ENCODE data around the gene GCK.
"Not testable (repeated sequence)": the region's sequence is repeated elsewhere in the genome, so short reads cannot be mapped to it uniquely, and the experiment has no call there.

GCK gene

DNA sequence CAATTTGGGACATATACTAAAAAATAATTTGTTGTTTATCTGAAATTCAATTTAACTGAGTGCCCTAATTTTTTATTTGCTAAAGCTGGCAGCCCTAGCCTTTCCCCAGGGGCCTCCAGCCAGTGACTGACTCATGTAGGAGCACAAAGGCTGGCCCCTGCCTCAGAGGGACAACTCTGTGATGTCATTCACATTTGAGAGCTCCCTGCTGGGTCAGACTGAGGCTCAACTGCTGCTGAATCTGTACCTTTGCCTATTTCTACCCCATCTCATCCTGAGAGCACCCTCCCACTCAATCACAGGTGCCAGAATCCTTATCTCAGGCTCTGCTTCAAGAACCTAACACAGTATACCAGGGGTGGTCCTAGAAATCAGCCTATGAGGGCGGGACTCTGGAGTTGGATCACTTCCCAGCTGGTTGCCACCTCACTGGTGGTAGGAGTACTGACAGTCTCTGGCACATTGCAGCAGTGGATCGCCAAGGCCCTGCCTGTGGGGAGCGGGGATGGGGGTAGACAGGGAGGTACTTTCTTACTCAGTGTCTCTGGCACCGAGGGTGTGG is 11.6 kb downstream of the GCK start:
- no peak for DNase-seq (ENCODE audit: low spot score)

DNA sequence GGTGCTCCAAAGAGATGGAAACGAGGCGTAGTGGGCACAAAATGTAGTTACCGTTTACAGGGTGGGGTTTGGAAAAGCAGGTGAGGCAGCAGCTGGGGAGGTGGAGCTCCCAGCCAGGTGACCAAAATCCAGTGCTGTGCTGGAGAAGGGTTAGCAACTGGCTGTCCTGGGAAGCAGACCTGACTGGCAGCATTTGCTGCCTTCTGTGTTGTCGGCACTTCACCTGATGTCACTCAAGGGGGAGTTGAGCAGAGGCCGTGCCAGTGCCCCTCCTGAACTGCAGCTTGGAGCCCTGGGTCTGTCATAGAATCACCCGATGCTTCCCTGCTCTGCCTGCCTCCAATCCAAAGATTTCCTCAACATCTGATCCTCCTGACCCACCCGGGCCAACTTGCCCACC is 12.8 kb downstream of the GCK start:
- no peak for DNase-seq (ENCODE audit: low spot score)

DNA sequence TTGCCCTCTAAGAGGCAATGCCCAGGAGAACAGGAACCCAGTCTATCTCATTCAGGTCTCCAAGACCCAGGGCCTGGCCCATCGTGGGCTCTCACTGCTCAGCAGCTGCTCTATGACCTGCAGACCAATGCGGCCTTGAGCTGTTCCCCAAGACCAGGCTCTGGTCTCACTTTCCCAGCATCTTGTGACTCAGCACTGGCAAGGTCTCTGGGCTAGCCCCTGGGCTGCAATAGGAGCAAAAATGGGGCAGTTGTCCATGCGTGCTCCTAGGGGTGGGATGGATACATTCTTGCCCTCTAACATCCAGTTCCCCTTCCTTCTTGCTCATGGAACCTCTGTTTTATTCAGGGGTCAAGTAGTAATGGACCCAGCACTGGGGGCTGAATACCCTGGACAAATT is 13.5 kb downstream of the GCK start:
- DNase-seq (ENCODE audit: low spot score), result no peak

DNA sequence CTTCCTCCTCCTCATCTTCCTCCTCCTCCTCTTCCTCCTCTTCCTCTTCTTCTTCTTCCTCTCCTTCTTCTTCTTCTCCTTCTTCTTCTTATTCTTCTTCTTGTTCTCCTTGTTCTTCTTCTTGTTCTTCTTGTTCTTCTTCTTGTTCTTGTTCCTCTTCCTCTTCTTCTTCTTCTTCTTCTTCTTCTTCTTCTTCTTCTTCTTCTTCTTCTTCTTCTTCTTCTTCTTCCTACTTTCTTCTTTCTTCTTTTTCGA is 14.6 kb downstream of the GCK start:
- DNase-seq (ENCODE audit: low spot score), result not testable (repeated sequence)

DNA sequence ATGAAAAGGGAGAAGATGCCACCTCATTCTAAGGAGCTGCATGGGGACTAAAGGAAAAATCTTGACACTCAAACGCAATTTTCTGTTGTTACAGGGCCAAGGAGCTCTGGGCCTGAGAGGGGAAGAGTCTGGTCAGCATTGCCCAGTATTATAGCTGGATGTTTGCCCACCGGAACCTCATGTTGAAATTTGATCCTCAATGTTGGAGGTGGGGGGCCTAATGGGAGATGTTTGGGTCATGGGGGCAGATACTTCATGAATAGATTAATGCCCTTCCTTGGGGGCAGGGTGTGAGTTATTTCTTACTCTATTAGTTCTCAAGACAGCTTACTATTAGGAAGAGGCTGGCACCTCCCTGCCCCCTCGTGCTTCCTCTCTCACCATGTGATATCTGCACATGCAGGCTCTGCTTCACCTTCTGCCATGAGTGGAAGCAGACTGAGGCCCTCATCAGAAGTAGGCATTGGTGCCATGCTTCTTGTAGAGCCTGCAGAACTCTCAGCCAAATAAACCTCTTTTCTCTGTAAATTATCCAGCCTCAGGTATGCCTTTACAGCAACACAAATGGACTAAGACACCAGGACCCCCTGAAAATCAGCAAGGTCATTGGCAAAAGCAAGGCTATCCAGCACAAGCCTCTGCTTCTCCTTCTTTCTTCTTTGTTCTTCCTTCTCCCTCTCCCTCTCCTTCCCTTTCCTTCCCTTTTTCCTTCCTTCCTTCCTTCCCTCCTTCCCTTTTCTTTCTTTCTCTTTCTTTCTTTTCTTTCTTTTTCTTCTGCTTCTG is 15.1 kb downstream of the GCK start:
- no peak for DNase-seq (ENCODE audit: low spot score)

DNA sequence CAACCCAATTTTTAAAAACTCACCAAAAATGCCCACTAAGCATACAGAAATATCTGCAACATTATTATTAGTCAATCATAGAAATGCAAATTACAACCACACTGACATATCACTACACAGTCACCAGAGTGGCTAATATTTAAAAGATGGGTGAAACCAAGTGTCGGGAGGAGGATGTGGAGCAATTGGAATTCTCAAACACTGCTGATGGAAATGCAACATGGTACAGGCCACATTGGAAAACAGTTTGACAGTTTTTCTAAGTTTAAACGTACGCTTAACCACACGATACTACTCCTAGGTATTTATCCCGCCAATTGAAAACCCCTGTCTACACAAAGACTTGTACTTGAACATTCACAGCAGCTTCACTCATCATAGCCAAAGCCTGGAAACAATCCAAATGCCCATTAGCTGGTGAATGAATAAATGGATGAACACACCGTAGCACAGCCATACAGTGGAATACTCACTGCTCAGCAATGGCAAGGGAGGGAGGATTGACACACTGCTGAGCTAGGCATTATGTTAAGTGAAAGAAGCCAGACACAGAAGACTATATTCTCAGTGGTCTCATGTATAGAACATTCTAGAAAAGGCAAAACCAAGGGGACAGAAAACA is 16.3 kb downstream of the GCK start:
- no peak for DNase-seq (ENCODE audit: low spot score)

DNA sequence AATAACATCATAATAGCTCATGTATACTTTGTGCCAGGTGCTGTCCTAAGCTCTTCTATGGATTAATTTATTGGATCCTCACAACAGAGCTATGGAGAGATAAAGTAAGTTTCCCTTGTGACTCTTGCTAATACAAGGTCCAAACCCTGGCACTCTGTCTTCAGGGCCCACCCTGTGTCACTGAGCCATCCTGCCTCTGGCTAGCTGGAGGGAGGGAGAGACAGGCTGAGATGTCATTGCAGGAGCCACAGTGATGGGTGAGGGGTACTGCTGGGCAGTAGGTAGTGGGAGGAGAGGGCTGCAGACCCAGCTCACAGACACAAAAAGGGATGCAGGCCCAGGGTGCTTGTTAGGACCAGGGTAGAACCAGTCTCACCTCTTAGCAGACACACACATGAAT is 16.9 kb downstream of the GCK start:
- no peak for DNase-seq (ENCODE audit: low spot score)

DNA sequence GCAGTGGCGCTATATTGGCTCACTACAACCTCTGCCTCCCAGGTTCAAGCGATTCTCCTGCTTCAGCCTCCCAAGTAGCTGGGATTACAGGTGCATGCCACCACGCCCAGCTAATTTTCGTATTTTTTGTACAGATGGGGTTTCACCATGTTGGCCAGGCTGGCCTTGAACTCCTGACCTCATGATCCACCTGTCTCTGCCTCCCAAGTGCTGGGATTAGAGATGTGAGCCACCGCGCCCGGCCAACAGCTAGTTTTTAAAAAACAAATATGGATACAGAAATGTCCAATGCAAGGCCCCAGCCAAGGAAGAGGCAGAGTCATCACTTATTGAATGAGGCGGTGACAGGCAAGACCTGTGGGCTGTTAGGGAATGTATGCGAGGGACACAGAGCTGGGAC is 17.3 kb downstream of the GCK start:
- not testable (repeated sequence) for DNase-seq (ENCODE audit: low spot score)

DNA sequence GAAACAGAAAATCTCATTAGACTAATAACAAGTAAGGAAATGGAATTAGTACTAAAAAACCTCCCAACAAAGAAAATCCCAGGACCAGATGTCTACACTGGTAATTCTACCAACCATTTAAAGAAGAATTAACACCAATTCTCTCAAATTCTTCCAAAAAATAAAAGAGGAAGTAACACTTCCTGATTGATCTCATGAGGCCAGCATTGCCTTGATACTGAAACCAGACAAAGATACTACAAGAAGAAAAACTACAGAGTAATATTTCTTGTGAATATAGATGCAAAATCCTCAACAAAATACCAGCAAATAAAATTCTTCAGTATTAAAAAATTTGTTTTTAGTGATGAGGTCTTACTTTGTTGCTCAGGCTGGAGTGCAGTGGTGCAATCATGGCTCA is 21.3 kb downstream of the GCK start:
- DNase-seq (ENCODE audit: low spot score), result no peak

DNA sequence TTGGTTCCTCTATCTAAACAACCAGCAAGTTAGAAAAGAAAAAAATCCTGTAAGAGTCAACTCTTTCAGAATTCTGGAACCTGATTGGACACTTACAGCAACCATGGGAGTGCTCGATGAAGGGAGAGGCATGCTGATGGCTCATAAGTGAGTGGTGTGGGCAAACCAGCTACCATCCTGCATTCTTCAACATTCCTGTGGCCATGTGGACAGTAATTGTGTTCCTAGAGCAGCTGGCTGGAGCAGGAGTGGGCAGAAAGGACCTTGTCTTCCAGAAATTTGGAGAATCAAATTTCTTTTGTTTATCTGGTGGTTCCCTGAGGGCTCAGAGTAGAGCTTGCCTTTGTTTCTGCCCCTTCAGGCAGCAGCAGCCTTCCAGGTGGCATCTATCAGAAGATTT is 25.6 kb downstream of the GCK start:
- peak; percentile 94 for DNase-seq (ENCODE audit: low spot score)

DNA sequence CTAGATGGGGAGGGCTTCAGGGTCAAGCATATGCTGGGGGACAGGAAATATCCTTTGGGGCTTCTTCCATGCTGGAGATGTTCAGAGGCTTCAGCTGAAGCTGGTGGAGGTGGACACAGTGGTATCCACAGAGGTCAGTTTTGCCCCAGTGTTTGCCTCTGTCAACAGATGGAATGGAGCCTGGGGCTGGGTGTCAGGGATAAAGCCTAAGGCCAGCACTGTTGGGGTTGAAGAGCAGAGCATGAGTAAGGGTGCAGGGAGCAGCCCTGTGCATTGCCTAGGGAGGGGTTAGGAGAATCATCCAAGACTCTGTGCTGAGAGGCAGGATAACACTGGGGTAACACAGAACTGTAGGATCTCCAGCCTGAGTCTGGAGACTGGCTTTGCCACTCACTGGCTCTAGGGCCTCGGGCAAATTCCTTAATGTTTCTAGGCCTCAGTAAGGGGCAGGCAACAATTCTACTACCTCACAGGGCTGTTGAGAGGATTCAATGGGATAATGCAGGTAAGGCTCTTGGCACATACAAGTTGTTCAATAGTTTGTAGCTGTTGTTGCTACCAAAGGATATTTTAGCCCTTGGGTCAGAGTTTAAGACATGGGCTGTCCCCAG is 26.3 kb downstream of the GCK start:
- no peak for DNase-seq (ENCODE audit: low spot score)

DNA sequence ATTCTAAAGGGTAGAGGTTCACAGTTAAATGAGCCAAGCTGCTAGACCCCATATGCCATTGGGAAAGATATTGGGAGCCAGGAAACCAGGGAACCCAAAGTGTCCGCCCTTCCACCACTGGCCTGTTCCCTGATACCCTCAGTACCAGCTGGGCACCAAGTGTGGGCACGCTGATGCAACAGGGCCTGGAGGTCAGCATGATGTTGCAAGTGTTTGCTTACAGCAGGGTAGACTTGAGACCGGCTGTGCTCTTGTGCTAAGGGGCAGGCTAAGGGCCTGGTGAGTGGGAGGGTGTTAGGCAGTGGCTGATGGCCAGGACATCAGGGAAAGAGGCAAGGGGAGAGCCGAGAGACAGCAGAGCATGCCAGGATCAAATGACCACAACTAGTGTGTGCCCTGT is 27.1 kb downstream of the GCK start:
- no peak for DNase-seq (ENCODE audit: low spot score)

DNA sequence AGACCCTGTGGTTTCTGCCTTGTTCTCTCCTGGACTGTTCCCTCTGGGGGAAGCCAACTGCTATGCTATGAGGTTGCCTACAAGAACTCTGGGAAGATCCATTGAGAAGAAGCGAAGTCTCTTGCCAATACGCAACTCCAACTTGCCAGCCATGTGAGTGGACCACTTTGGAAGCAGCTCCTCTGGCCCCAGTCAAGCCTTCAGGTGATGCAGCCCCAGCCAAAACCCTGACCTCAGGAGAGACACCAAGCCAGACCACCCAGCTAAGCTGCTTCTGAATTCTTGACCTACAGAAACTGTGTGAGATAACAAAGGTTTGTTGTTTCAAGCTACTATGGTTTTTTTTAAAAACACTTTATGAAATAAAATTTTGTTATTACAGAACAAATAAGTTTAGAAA is 27.9 kb downstream of the GCK start:
- no peak for DNase-seq (ENCODE audit: low spot score)

DNA sequence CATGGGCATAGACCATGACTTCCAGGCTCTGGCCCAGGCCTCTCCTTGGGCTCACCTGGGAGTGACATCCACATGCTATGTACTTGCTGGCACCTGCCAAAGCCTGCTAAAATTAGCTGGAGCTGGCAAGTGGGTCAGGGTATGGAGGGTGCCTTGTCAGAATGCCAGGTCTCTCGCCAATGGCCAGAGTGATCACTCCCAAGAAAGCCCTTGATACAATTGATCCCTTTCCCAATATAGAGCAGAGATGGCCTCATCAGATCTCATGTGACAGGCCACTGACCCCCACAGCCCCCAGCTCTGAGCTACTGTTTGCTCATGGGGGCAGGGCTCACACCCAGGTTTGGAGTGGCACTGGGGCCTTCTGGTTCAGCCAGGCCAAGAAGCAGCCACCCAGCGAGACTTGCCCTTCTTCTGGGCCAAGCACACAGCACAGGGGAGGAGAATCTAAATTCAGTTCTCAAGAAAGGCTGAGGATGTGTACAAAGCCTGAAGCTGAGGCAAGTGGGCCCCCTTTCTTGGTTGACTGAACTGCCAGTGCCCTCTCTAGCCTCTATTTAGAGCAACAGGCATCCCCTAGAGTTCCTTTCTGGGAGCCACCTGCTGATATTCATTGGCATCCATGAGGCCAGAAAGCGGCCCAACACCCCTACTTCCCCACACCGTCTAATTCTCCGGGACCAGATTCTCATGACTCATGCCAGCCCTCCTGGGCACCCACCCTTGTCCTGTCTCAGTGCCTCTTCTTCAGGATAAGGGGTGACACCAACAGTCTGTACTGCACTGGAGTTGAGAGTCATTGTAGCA is 29.2 kb downstream of the GCK start:
- no peak for DNase-seq (ENCODE audit: low spot score)

DNA sequence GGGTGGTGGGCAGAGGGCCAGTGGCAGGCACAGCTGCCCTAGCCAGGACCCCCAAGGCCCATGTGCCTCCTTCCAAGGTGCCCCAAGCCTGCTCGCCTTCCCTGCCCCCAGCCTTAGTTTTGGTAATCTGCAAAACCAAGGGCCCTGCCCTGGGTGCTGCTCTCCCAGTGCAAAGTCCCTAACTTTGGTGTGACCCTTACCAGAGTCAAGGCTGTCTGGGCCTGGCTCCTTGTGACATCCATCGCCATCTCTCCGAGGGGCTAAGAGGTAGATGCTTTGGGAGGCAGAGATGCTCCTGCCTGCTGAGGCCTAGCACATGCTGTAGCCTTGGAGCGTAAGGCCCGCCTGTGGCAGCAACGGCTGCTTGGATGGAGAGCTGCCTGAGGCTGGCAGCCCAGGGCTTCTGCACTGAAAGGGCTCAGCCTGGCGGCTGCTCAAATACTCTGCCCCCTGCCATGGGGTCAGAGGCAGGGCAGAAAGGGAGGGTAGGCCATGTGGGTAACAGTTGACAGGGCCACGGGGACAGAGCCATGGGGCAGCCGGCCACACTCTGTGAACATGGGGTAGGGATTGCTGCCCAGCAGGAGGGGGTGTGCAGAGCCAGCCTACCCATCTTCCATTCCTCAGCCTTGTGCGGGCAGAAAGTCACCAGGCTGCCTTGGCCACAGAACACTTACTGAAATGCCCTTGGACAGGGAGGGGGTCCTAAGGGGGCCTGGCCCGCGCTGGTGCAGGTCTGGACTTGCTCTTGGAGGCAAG is 30.2 kb downstream of the GCK start:
- no peak for DNase-seq (ENCODE audit: low spot score)

DNA sequence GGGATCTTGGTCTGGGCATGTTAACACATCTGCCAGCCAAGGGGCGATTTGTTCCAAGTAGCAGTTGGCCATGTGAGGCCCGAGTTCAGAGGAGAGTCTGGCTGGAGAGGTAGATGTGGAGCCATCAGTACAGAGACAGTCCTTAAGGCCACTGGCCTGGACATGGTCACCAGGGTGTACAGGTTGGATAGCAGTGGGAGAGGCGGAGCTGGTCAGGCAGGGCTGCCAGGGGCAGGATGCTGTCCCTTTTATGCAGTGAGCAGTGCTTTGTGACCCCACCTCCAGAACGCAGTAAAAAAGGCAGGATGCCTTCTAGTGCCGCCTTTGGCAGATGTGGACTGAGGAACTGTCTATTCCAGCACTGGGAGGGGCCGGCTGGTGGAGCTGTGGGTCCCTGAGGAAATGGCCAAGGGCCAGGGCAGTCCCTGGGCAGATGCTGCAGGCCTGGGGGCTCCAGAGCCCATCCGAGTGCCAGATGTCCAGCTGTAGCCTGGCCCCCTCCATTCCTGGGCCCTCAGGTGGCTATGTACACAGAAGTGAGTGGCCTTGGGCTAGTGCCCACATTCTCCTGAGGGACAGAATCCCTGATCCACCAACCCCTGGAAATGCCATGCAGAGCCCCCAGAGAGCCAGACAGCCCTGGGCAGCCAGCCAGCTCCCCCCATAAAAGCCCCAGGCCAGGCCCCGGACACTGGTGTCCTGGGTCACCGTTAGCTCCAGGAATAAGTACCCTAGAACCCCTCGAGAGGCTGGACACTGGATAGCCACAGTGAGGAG is 31.0 kb downstream of the GCK start:
- no peak for DNase-seq (ENCODE audit: low spot score)

DNA sequence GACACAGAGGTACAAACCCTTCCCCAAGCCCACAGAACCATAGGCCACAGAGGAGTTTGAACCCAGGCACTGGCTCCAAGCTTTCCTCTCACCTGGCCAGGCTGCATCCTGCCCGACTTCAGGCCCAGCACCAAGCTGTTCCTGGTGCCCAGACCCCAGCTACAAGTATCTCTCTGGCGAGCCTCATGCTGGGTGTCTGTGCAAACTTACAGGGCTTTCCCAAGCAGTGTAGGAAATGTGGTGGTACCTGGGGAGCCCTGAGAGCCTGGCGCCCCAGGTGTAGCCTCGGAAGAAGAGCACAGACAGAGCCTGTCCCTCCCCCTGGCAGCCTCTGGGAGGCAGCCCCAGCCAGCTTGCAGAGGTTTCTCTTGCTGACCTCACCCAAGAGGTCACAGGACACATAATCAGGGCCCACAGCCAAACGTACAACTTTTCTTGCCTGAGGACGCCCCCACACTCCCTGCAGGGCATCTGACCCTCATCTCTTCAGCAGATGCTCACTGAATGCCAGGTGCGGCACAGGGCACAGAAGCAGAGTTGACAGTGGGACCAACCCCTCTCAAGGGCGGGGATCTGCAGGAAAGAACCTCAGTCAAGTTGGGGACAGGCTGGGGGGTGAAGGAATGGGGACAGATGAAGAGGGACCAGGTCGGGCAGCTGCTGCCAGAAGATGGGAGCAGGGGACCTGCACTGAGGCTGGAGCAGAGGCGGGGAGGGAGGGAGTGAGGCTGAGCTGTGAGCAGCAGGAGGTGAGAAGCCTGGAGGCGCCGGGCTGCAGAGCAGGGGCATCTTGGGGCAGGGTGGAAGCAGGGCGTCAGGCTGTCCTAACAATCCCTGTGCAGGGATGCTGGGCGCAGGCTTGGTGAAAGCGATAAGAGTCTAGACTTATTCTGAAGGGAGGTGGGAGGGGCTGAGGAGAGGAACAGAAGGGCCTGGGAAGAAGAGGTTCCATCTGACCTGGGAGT is 31.8 kb downstream of the GCK start:
- DNase-seq (ENCODE audit: low spot score), result no peak

DNA sequence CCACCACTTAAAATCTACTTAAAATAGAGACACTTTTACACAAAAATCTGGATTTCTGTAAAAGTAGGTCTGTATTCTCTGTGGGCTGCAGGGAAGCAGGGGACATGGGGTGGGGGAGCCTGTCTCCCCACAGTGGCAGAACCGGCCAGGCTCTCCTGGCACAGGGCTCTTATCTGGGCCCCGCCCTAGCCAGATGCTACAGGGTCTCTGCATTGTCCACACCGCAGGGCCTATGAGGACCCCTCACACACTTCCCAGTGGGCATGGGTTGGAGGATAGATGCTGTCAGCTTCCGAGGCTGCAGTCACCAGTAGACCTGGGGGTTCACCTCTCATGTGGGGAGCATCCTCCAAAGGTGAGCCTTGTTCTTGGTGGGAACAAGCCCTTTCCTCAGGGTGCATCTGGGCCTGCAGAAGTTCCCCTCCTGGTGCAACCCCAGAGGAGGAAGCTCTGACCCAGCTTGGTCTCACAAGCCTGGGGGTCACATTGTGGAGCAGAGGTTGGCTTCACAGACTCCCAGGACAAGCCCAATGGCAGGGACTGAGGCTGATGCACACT is 32.7 kb downstream of the GCK start:
- no peak for DNase-seq (ENCODE audit: low spot score)
